Cardiac muscle cell (in vitro differentiated cells and primary cell): Measurements from ENCODE around the gene NFATC2. TPM values are rescaled to one million over a fixed set of nuclear protein-coding genes. Genes with fewer than 3 reads are reported as not detected.

ENCODE experiments used
- DNase-seq, 2 donors: peaks; one replicate each; pipeline versions ENCODE4 v3.0.0 to v3.0.0-alpha.2; 2010 to 2017; ENCODE audit warnings: low read depth in 1 of 2, low spot score in 1 of 2
- H3K27ac ChIP-seq: fragments of 200-600 bp; sonication (generic); 2 replicates; pipeline ENCODE4 v1.5.1; 2016
- H3K27me3 ChIP-seq: fragments of 200-600 bp; sonication (generic); 2 replicates; pipeline ENCODE4 v1.6.0; 2016; ENCODE audit warnings: control low read depth
- H3K36me3 ChIP-seq: fragments of 200-600 bp; sonication (generic); 2 replicates; pipeline ENCODE4 v1.5.1; 2016; ENCODE audit warnings: control low read depth
- H3K4me1 ChIP-seq: fragments of 200-600 bp; sonication (generic); 2 replicates; pipeline ENCODE4 v1.8.1; 2017; ENCODE audit warnings: low read depth, mild to moderate bottlenecking, mixed run types
- H3K4me3 ChIP-seq: fragments of 200-600 bp; sonication (generic); 2 replicates; pipeline ENCODE4 v1.5.1; 2016; ENCODE audit warnings: mild to moderate bottlenecking
- H3K9me3 ChIP-seq: fragments of 200-600 bp; sonication (generic); 2 replicates; pipeline ENCODE4 v1.5.1; 2017; ENCODE audit warnings: low read depth, mild to moderate bottlenecking, control low read depth
- CTCF ChIP-seq: IDR thresholded peaks from 2 replicates; pipeline ENCODE4 v1.5.1; 2012; ENCODE audit warnings: low read depth, mild to moderate bottlenecking, low read length
- polyA plus RNA-seq: library from polyadenylated mRNA; unstranded; fragments of >200 nt; fragmentation: Nextera tagmentation; extraction: Ambion mirVana; gene quantifications from 2 replicates; pipeline ENCODE4 v1.2.1, GENCODE V29; 2016
- total RNA-seq: library from RNA; depleted of rRNA; stranded (reverse); fragments of >200 nt; gene quantifications from 2 replicates; pipeline ENCODE4 v1.2.3, GENCODE V29; 2016

The NFATC2 gene
- total and polyA plus RNA-seq, 2 experiments from 2014 or later = 5.8 to 17.0 TPM

DNA sequence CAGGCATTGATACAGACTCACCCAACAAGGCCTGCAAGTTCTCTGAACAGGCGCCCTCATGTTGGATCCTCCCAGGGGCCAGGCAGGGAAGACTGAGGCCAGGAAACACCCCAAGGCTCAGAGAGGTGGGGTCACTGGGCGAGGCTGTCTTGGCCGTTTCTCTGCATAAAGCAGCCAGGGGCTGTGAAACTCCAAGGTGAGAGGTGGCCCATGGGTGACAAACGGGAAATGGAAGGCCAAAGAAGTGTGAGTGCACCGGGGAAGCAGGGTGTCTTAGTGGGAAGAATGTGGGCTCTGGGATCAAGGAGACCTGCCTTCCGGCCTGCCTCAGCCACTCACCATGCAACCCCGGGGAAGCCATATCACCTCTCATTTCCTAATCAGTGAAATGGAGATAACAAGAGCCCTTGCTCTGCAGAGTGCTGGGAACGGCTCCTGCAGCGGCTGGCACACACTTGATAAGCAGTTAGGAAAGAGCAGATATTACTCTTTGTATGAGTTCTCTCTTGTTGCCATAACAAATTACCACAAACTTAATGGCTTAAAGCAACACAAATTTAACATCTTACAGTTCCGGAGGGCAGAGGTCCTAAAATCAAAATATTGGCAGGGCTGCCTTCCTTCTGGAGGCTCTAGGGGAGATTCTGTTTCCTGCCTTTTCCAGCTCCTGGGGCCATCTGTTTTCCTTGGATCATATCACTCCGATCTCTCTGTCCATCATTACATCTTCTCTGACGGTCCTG is 168.6 kb downstream of the NFATC2 start:
- TF ChIP-seq CTCF = no peak
- H3K27ac ChIP-seq = peak overlapping the region; percentile 70

GRCh38 chr20:51372966-51373365 is 169.6 kb downstream of the NFATC2 start:
- Histone ChIP-seq H3K4me3 (no peak overlapping the region), H3K9me3 (no peaks in the 10 kb centered on the region), H3K27ac (no peak overlapping the region), H3K27me3 (no peaks in the 10 kb centered on the region), H3K36me3 (no peaks in the 10 kb centered on the region), H3K4me1 (peaks cover 10% of the 10 kb centered on the region)
- no peak for DNase-seq
- TF ChIP-seq CTCF = no peak

More for the DNA sequence above, 168.6 kb downstream of the NFATC2 start:
- no peak overlapping the region for H3K4me3 ChIP-seq
- H3K36me3 ChIP-seq = no peaks in the 10 kb centered on the region
- no peaks in the 10 kb centered on the region for H3K27me3 ChIP-seq
- no peaks in the 10 kb centered on the region for H3K9me3 ChIP-seq
- H3K4me1 ChIP-seq = peaks cover 10% of the 10 kb centered on the region
- DNase-seq = peak; percentile 73 to 77

DNA sequence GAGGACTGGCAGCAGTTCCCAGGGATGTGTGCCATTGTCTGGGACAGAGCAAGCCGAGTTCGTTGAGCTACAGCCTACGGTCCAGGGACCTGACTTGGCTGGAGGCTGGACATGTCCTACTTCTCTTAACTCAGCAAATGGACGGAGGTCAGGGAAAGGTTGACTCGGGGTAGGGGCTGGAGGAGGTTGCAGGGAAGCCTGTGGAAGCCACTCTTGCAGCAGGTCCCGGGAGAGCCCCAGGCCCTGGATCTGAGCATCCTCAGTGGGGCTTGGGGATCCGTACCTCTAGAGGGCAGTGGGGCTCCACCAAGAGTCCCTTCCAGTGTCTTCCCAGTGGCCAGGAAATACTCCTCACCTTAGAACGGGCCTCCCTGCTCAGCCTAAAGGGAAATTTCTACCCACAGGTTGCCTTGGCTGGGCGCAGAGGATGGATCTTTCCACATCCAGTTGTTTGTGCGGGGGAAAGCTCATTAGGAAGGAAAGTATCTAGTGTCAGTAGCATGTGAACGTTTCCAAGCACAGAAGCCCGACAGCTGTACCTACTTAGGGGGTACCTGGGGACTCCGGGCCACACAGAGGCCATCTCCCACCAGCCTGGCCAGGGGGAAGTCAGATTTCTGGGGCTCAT is 170.2 kb downstream of the NFATC2 start:
- TF ChIP-seq CTCF = peak; percentile 91

GRCh38 chr20:51371720-51372119 is 170.8 kb downstream of the NFATC2 start:
- Histone ChIP-seq H3K36me3 (no peaks in the 10 kb centered on the region), H3K4me1 (peaks cover 10% of the 10 kb centered on the region), H3K27ac (no peak overlapping the region), H3K27me3 (no peaks in the 10 kb centered on the region), H3K9me3 (no peaks in the 10 kb centered on the region), H3K4me3 (no peak overlapping the region)
- TF ChIP-seq CTCF = no peak
- DNase-seq = no peak

More for the DNA sequence above, 170.2 kb downstream of the NFATC2 start:
- Histone ChIP-seq H3K27ac (no peak overlapping the region), H3K9me3 (no peaks in the 10 kb centered on the region), H3K27me3 (no peaks in the 10 kb centered on the region), H3K4me1 (peaks cover 10% of the 10 kb centered on the region), H3K4me3 (no peak overlapping the region), H3K36me3 (no peaks in the 10 kb centered on the region)
- DNase-seq = peak; percentile 78 to 87

DNA sequence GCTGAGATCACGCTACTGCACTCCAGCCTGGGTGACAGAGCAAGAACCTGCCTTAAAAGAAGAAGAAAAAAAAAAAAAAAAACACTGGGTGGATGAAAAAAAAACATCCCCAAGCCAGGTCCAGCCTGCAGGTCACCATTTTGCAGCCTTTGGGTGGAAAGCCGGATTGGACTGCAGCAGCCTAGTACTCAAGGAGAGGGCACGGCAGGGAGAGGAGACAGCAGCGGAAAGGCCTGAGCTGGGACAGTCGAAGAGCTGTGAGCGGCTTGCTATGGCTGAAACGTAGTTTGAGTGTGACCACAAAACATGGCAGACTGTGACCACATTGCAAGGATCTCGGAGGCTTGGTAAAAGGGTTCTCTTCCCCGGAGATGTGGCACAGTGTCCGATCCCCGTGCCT is 173.0 kb downstream of the NFATC2 start:
- Histone ChIP-seq H3K27ac (no peak overlapping the region), H3K27me3 (no peaks in the 10 kb centered on the region), H3K36me3 (no peaks in the 10 kb centered on the region), H3K4me1 (peaks cover 10% of the 10 kb centered on the region), H3K9me3 (no peaks in the 10 kb centered on the region), H3K4me3 (no peak overlapping the region)
- DNase-seq = no peak
- no peak for TF ChIP-seq CTCF
